ENCODE results near the gene LRIG3.

Gene LRIG3

DNA sequence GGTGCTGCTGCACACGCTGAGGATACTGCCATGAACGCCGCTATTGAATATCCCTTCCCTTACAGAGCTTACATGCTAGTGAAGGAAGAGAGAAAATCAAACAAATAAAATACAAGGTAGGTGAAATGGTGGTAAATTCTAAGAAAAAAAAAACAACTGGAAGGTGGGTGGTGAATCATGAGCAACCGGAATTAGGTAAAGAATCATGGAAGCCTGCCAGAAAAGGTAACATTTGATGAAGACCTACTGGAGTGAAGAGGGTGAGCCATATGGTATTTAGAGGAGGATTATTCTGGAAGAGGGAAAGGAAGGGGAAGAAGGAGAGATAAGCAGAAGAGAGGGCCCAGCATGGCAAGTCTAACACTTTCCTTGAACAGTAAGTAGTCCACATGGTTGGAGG lies 76.1 kb downstream of the LRIG3 start:
- DNase-seq, result no peak

- DNase-seq, result no peak
Observed at GRCh38 chr12:58841058-58841798, 79.1 kb downstream of the LRIG3 start.

GRCh38 chr12:58833853-58834252 lies 86.5 kb downstream of the LRIG3 start:
- DNase-seq, result no peak

DNA sequence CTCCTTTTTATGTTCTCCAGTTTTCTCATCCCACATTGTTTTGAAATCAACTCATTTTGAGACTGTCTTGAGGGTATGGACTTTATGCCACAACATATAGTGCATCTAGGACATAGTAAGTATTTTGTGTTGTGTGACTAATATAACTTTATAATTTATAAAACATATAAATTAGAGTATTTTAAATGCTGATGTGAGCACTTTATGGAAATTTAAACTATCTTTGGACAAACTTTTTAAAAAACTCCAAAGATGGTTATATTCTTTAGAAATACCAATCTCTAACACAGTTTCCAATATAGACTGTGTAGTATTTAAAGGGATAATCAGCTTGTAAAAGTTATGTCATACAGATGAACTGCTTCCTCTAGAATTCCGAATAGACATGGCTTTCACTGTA lies 87.4 kb downstream of the LRIG3 start:
- no peak for DNase-seq
